NCI-H2029 (cell line): Measurements from ENCODE around the gene ROR1.
A peak's percentile ranks its signal among the peaks of the same experiment; 100 is the strongest.
"Not testable (repeated sequence)": the region's sequence is repeated elsewhere in the genome, so short reads cannot be mapped to it uniquely, and the experiment has no call there.

ENCODE experiments used
- DNase-seq: peaks from one replicate; lab custom pipeline; 2025; lab: John Stamatoyannopoulos, UW

The ROR1 gene

GRCh38 chr1:63758791-63759190, 15.0 kb upstream of the ROR1 start:
- DNase-seq, result peak; percentile 91

GRCh38 chr1:63759778-63760177, 14.0 kb upstream of the ROR1 start:
- no peak for DNase-seq

- DNase-seq, result no peak
Measured at GRCh38 chr1:63770381-63770780, 3.4 kb upstream of the ROR1 start.

- DNase-seq, result no peak
Measured at GRCh38 chr1:63772201-63772600, 1.6 kb upstream of the ROR1 start.

- DNase-seq, result no peak
Measured at GRCh38 chr1:63772876-63773275, 941 bp upstream of the ROR1 start.

- DNase-seq, result no peak
Measured at GRCh38 chr1:63773496-63773814, 362 bp upstream of the ROR1 start.

GRCh38 chr1:63774617-63775417, 1.0 kb downstream of the ROR1 start:
- DNase-seq, result no peak

- DNase-seq, result peak; percentile 40
Measured at GRCh38 chr1:63775418-63776127, 1.8 kb downstream of the ROR1 start.

GRCh38 chr1:63777286-63777685, 3.5 kb downstream of the ROR1 start:
- no peak for DNase-seq

GRCh38 chr1:63777965-63778880, 4.4 kb downstream of the ROR1 start:
- no peak for DNase-seq

GRCh38 chr1:63779338-63780211, 5.8 kb downstream of the ROR1 start:
- DNase-seq, result no peak

- DNase-seq, result no peak
Measured at GRCh38 chr1:63780565-63780964, 6.7 kb downstream of the ROR1 start.

- DNase-seq, result no peak
Measured at GRCh38 chr1:63782982-63783381, 9.2 kb downstream of the ROR1 start.

GRCh38 chr1:63784083-63784482, 10.3 kb downstream of the ROR1 start:
- DNase-seq, result no peak

GRCh38 chr1:63784489-63785390, 10.9 kb downstream of the ROR1 start:
- no peak for DNase-seq

GRCh38 chr1:63787270-63787669, 13.5 kb downstream of the ROR1 start:
- not testable (repeated sequence) for DNase-seq

- peak; percentile 88 for DNase-seq
Measured at GRCh38 chr1:63787875-63788274, 14.1 kb downstream of the ROR1 start.

- peak; percentile 82 for DNase-seq
Measured at GRCh38 chr1:63789856-63790605, 16.2 kb downstream of the ROR1 start.

- DNase-seq, result no peak
Measured at GRCh38 chr1:63790989-63791388, 17.2 kb downstream of the ROR1 start.

- no peak for DNase-seq
Measured at GRCh38 chr1:63792152-63792551, 18.3 kb downstream of the ROR1 start.
